HCT116 (cell line): Measurements from ENCODE around the gene ZNF33A. TPM values are rescaled to one million over a fixed set of nuclear protein-coding genes. Genes with fewer than 3 reads are reported as not detected.

Experiments used
- ATAC-seq: fragments of 200-7000 bp; cut with Tn5 transposase; 2 replicates; pipeline ENCODE4 v1.9.1; 2020; ENCODE audit warnings: mild to moderate bottlenecking, moderate library complexity
- BruUV-seq: library from RNA; stranded (reverse); fragments of 400-500 nt; replicated peaks from 2 replicates; lab custom pipeline; 2021; lab: Mats Ljungman, UMichigan
- CTCF ChIA-PET: fragments of 300-600 bp; sonication (Branson Sonifier 250); formaldehyde crosslinking; loops from one replicate; lab custom pipeline; 2021; ENCODE audit warnings: antibody characterized with exemption; lab: Charles Lee
- POLR2A ChIA-PET: fragments of 300-600, 350-600 bp; sonication (Branson Sonifier 250); formaldehyde crosslinking; loops from one replicate; lab custom pipeline; 2021; ENCODE audit warnings: antibody characterized with exemption; lab: Charles Lee
- RAD21 ChIA-PET, 2 experiments: fragments of 300-600 bp; sonication (Branson Sonifier 250); formaldehyde crosslinking; loops; one replicate each; lab custom pipeline; 2023; ENCODE audit warnings: low total read pairs in 2 of 2; ENCODE audit not compliant: uncharacterized antibody in 2 of 2, unreplicated experiment in 2 of 2, low non-redundant PET in 1 of 2; lab: Charles Lee
- DNase-seq: peaks from one replicate; pipeline ENCODE4 v3.0.0-alpha.2; 2010; ENCODE audit warnings: low read depth, low spot score
- H2AFZ ChIP-seq: fragments of 200-600 bp; shearing (Covaris generic), sonication (generic); 2 replicates; pipeline ENCODE4 v1.6.1; 2017; ENCODE audit warnings: low read depth, mixed run types, mixed read lengths, antibody characterized with exemption, low read length; ENCODE audit not compliant: poor library complexity, severe bottlenecking
- H3K27ac ChIP-seq: 2 replicates; pipeline ENCODE4 v1.5.1; 2012; ENCODE audit warnings: low read depth, low read length
- H3K27me3 ChIP-seq: fragments of 200-600 bp; sonication (generic); 2 replicates; pipeline ENCODE4 v1.6.1; 2016; ENCODE audit warnings: mixed run types, low read length, mixed read lengths; ENCODE audit not compliant: insufficient read depth
- H3K36me3 ChIP-seq, 2 experiments: fragments of 200-500 bp in 1 of 2; fragments of 200-600 bp in 1 of 2; sonication (Bioruptor generic) in 1 of 2; sonication (generic) in 1 of 2; 2 replicates each; pipeline versions ENCODE4 v1.5.1 to v1.6.1; 2014 to 2016; ENCODE audit warnings: low read length in 2 of 2, inconsistent platforms in 1 of 2, mixed read lengths in 1 of 2, mixed run types in 1 of 2; ENCODE audit not compliant: insufficient read depth in 2 of 2, control insufficient read depth in 1 of 2
- H3K4me1 ChIP-seq, 2 experiments: fragments of 200-600 bp in 1 of 2; sonication (generic) in 1 of 2; 2 replicates each; pipeline versions ENCODE4 v1.5.1 to v1.6.1; 2012 to 2017; ENCODE audit warnings: low read length in 2 of 2, inconsistent platforms in 1 of 2, mild to moderate bottlenecking in 1 of 2, mixed read lengths in 1 of 2, mixed run types in 1 of 2, moderate library complexity in 1 of 2; ENCODE audit not compliant: insufficient read depth in 2 of 2, control insufficient read depth in 1 of 2
- H3K4me2 ChIP-seq: fragments of 200-600 bp; sonication (generic); 2 replicates; pipeline ENCODE4 v1.6.1; 2017; ENCODE audit warnings: mixed run types, low read length, mixed read lengths
- H3K4me3 ChIP-seq, 2 experiments: fragments of 200-600 bp in 1 of 2; sonication (generic) in 1 of 2; replicated peaks in 1 of 2; 2 replicates each; pipeline ENCODE4 v1.5.1; 2011 to 2016; ENCODE audit warnings: low read length in 2 of 2, control low read depth in 1 of 2, low read depth in 1 of 2, mild to moderate bottlenecking in 1 of 2, mixed read lengths in 1 of 2, mixed run types in 1 of 2
- H3K79me2 ChIP-seq: fragments of 200-600 bp; sonication (generic); 2 replicates; pipeline ENCODE4 v1.6.1; 2017; ENCODE audit warnings: mild to moderate bottlenecking, mixed run types, low read length, moderate library complexity, mixed read lengths; ENCODE audit not compliant: insufficient read depth
- H3K9ac ChIP-seq: fragments of 200-600 bp; sonication (generic); 2 replicates; pipeline ENCODE4 v1.6.1; 2016; ENCODE audit warnings: low read length, mixed read lengths
- H3K9me2 ChIP-seq: fragments of 200-600 bp; sonication (generic), shearing (Covaris generic); 2 replicates; pipeline ENCODE4 v1.6.1; 2017; ENCODE audit warnings: mixed run types, mild to moderate bottlenecking, moderate library complexity; ENCODE audit not compliant: insufficient read depth
- H3K9me3 ChIP-seq, 2 experiments: fragments of 200-500 bp in 1 of 2; fragments of 200-600 bp in 1 of 2; sonication (Bioruptor generic) in 1 of 2; sonication (generic) in 1 of 2; 2 replicates each; pipeline ENCODE4 v1.6.1; 2014 to 2017; ENCODE audit warnings: low read length in 2 of 2, mixed read lengths in 2 of 2, inconsistent platforms in 1 of 2, low read depth in 1 of 2, mild to moderate bottlenecking in 1 of 2, mixed run types in 1 of 2, moderate library complexity in 1 of 2; ENCODE audit not compliant: control insufficient read depth in 1 of 2, insufficient read depth in 1 of 2
- H4K20me1 ChIP-seq: fragments of 200-600 bp; sonication (generic), shearing (Covaris generic); 2 replicates; pipeline ENCODE4 v1.6.1; 2017; ENCODE audit warnings: mixed run types, mild to moderate bottlenecking, moderate library complexity; ENCODE audit not compliant: insufficient read depth
- CEBPB ChIP-seq: IDR thresholded peaks from 2 replicates; pipeline ENCODE4 v1.6.1; 2012; ENCODE audit warnings: low read depth
- CTCF ChIP-seq, 3 experiments: fragments of 200-600 bp in 1 of 3; sonication (generic) in 1 of 3; IDR thresholded peaks in 2 of 3; conservative IDR thresholded peaks in 1 of 3; 2 replicates each; pipeline ENCODE4 v1.5.1; 2012 to 2017; ENCODE audit warnings: low read depth in 2 of 3, low read length in 2 of 3, antibody characterized with exemption in 1 of 3, borderline replicate concordance in 1 of 3, control low read depth in 1 of 3, mild to moderate bottlenecking in 1 of 3, mixed read lengths in 1 of 3, mixed run types in 1 of 3, moderate library complexity in 1 of 3; ENCODE audit not compliant: insufficient read depth in 1 of 3
- EGR1 ChIP-seq: IDR thresholded peaks from 2 replicates; pipeline ENCODE4 v1.6.1; 2012; ENCODE audit warnings: low read depth
- ELF1 ChIP-seq: IDR thresholded peaks from 2 replicates; pipeline ENCODE4 v1.6.1; 2012; ENCODE audit warnings: low read depth, borderline replicate concordance
- EZH2 ChIP-seq: fragments of 200-600 bp; sonication (generic); IDR thresholded peaks from 2 replicates; pipeline ENCODE4 v1.6.1; 2017; ENCODE audit warnings: antibody characterized with exemption, mixed run types
- EZH2phosphoT487 ChIP-seq: fragments of 200-600 bp; IDR thresholded peaks from 2 replicates; pipeline ENCODE4 v1.6.1; 2018; ENCODE audit warnings: antibody characterized with exemption, borderline replicate concordance
- FOSL1 ChIP-seq: IDR thresholded peaks from 2 replicates; pipeline ENCODE4 v1.6.1; 2012; ENCODE audit warnings: low read depth
- JUND ChIP-seq: IDR thresholded peaks from 2 replicates; pipeline ENCODE4 v1.6.1; 2012
- MAX ChIP-seq: IDR thresholded peaks from 2 replicates; pipeline ENCODE4 v1.6.1; 2012
- POLR2A ChIP-seq: IDR thresholded peaks from 2 replicates; pipeline ENCODE4 v1.7.0; 2011; ENCODE audit warnings: borderline replicate concordance; ENCODE audit not compliant: insufficient read depth, insufficient read length; ENCODE audit errors: extremely low read depth
- POLR2AphosphoS5 ChIP-seq: IDR thresholded peaks from 2 replicates; pipeline ENCODE4 v1.6.1; 2011; ENCODE audit warnings: mild to moderate bottlenecking, low read depth, low read length, moderate library complexity
- REST ChIP-seq: IDR thresholded peaks from 2 replicates; pipeline ENCODE4 v1.6.1; 2012; ENCODE audit warnings: low read depth
- SIN3A ChIP-seq: IDR thresholded peaks from 2 replicates; pipeline ENCODE4 v1.6.1; 2012; ENCODE audit warnings: low read depth
- SP1 ChIP-seq: IDR thresholded peaks from 2 replicates; pipeline ENCODE4 v1.6.1; 2012; ENCODE audit warnings: low read depth
- TCF7L2 ChIP-seq: IDR thresholded peaks from 2 replicates; pipeline ENCODE4 v1.7.0; 2011; ENCODE audit warnings: borderline replicate concordance, inconsistent platforms; ENCODE audit not compliant: insufficient read depth, insufficient read length; ENCODE audit errors: extremely low read depth
- YY1 ChIP-seq: IDR thresholded peaks from 2 replicates; pipeline ENCODE4 v1.6.1; 2011; ENCODE audit warnings: low read length, low read depth, moderate library complexity, mild to moderate bottlenecking; ENCODE audit not compliant: insufficient replicate concordance; ENCODE audit errors: extremely low read depth
- ZFX ChIP-seq: fragments of 450-650 bp; IDR thresholded peaks from 2 replicates; pipeline ENCODE4 v1.6.1; 2017
- intact Hi-C: fragments of 100-400 bp; cut with micrococcal nuclease; formaldehyde crosslinking; loops from 2 replicates; pipeline ENCODE4 v1.10.0; 2022
- total RNA-seq: library from RNA; stranded (reverse); gene quantifications from one replicate; pipeline ENCODE4 v1.2.1, GENCODE V29; 2021; ENCODE audit not compliant: unreplicated experiment

ZNF33A gene
- total RNA-seq, 1 experiment from 2014 or later, result 21.2 TPM

- ChIA-PET RAD21 (no interaction called here), CTCF (no interaction called here), POLR2A (no interaction called here)
- Histone ChIP-seq H3K4me2 (no peak overlapping the region), H3K9ac (no peak overlapping the region), H2AFZ (no peak overlapping the region), H4K20me1 (no peaks in the 10 kb centered on the region), H3K27ac (no peak overlapping the region), H3K4me1 (peaks cover 0 to 16% of the 10 kb centered on the region in 2 experiments; a peak in 2 of 4 replicates), H3K27me3 (no peaks in the 10 kb centered on the region), H3K79me2 (peaks cover 14% of the 10 kb centered on the region), H3K9me2 (no peaks in the 10 kb centered on the region), H3K36me3 (no peaks in the 10 kb centered on the region), H3K9me3 (no peaks in the 10 kb centered on the region), H3K4me3 (no peak overlapping the region)
- TF ChIP-seq FOSL1, result no peak
- no peak for TF ChIP-seq CEBPB
- no peak for TF ChIP-seq TCF7L2
- TF ChIP-seq REST, result no peak
- no peak for TF ChIP-seq JUND
- TF ChIP-seq CTCF (IDR thresholded peaks at IDR 0.05 in 2 of 3, conservative IDR thresholded peaks at IDR 0.05 in 1 of 3; ENCODE audit: borderline replicate concordance in 1 of 3, insufficient read depth in 1 of 3, low read depth in 2 of 3, low read length in 2 of 3), result no peak
- TF ChIP-seq POLR2A, result no peak
- TF ChIP-seq ZFX, result no peak
- no peak for TF ChIP-seq ELF1
- TF ChIP-seq POLR2AphosphoS5, result no peak
- no peak for TF ChIP-seq EGR1
- TF ChIP-seq EZH2phosphoT487, result no peak
- no peak for TF ChIP-seq SP1
- TF ChIP-seq EZH2, result no peak
- TF ChIP-seq YY1, result no peak
- no peak for TF ChIP-seq MAX
- TF ChIP-seq SIN3A, result no peak
- ATAC-seq, result no peak
- DNase-seq, result no peak
- no TSS peak for BruUV-seq
- intact Hi-C loops, result no loop called here
Measured at GRCh38 chr10:38007991-38008390, 2.5 kb upstream of the ZNF33A start.
